ENCODE data around the gene SLC29A2. TPM values are rescaled to one million over a fixed set of nuclear protein-coding genes. Genes with fewer than 3 reads are reported as not detected.

Gene SLC29A2
- total RNA-seq (2022; extraction: Qiagen RNA extraction) = 3.1 to 5.3 TPM (median 4.5 TPM) in 5 replicates

GRCh38 chr11:66371627-66372415 is at the start of gene SLC29A2:
Gene SLC29A2 (minus strand): TSS chr11:66371760. CDS start chr11:66371591, 169 bp downstream.

GRCh38 chr11:66420671-66421476 is 49.3 kb upstream of the SLC29A2 start, which contains the start of gene NPAS4:
Gene NPAS4 (plus strand): TSS chr11:66421035. CDS start chr11:66421180, 145 bp downstream.

GRCh38 chr11:66347425-66348276 is 23.9 kb downstream of the SLC29A2 start, which contains the start of gene B4GAT1:
Gene B4GAT1 (minus strand): TSS chr11:66347629. CDS start chr11:66347545, 84 bp downstream.

GRCh38 chr11:66344550-66345315 is 26.8 kb downstream of the SLC29A2 start, which contains the start of gene BRMS1:
Gene BRMS1 (minus strand): TSS chr11:66345104. CDS start chr11:66342234, 2,870 bp downstream.

GRCh38 chr11:66336234-66337102 is 35.1 kb downstream of the SLC29A2 start, which contains the start of gene RIN1:
Gene RIN1 (minus strand): TSS chr11:66336434. CDS start chr11:66336402, 32 bp downstream.

GRCh38 chr11:66316849-66317251 is 54.7 kb downstream of the SLC29A2 start, which contains the start of gene CD248:
Gene CD248 (minus strand): TSS chr11:66317044. CDS start chr11:66317027, 17 bp downstream.

Other genes with a start within 250 kb of the SLC29A2 start
- 38.4 to 49.2 TPM (median 46.1 TPM) in 5 replicates for gene KLC2, start 114.1 kb downstream of the SLC29A2 start, total RNA-seq (2022; extraction: Qiagen RNA extraction)
- 123 to 151 TPM (median 149 TPM) in 5 replicates for gene RAB1B, start 103.1 kb downstream of the SLC29A2 start, total RNA-seq (2022; extraction: Qiagen RNA extraction)
- 1.6 to 2.5 TPM (median 2.4 TPM) in 5 replicates for gene CNIH2, start 93.6 kb downstream of the SLC29A2 start, total RNA-seq (2022; extraction: Qiagen RNA extraction)
- gene YIF1A, start 82.6 kb downstream of the SLC29A2 start, total RNA-seq (2022; extraction: Qiagen RNA extraction) = 94.0 to 127 TPM (median 124 TPM) in 5 replicates
- gene TMEM151A, start 79.9 kb downstream of the SLC29A2 start, total RNA-seq (2022; extraction: Qiagen RNA extraction) = 1.8 to 4.6 TPM (median 3.3 TPM) in 5 replicates
- gene CD248, start 54.7 kb downstream of the SLC29A2 start, total RNA-seq (2022; extraction: Qiagen RNA extraction) = not detected in 5 replicates
- 28.4 to 46.9 TPM (median 39.6 TPM) in 5 replicates for gene RIN1, start 35.3 kb downstream of the SLC29A2 start, total RNA-seq (2022; extraction: Qiagen RNA extraction)
- gene BRMS1, start 26.7 kb downstream of the SLC29A2 start, total RNA-seq (2022; extraction: Qiagen RNA extraction) = 81.3 to 101 TPM (median 89.5 TPM) in 5 replicates
- 15.1 to 20.3 TPM (median 19.1 TPM) in 5 replicates for gene B4GAT1, start 24.1 kb downstream of the SLC29A2 start, total RNA-seq (2022; extraction: Qiagen RNA extraction)
- gene NPAS4, start 49.3 kb upstream of the SLC29A2 start, total RNA-seq (2022; extraction: Qiagen RNA extraction) = not detected in 5 replicates
- gene MRPL11, start 67.1 kb upstream of the SLC29A2 start, total RNA-seq (2022; extraction: Qiagen RNA extraction) = 91.9 to 118 TPM (median 107 TPM) in 5 replicates
- gene PELI3, start 95.1 kb upstream of the SLC29A2 start, total RNA-seq (2022; extraction: Qiagen RNA extraction) = 4.0 to 6.8 TPM (median 5.9 TPM) in 5 replicates
- gene DPP3, start 108.7 kb upstream of the SLC29A2 start, total RNA-seq (2022; extraction: Qiagen RNA extraction) = 50.3 to 58.1 TPM (median 55.8 TPM) in 5 replicates
- gene BBS1, start 138.9 kb upstream of the SLC29A2 start, total RNA-seq (2022; extraction: Qiagen RNA extraction) = 8.3 to 10.7 TPM (median 9.6 TPM) in 5 replicates
- gene ZDHHC24, start 174.3 kb upstream of the SLC29A2 start, total RNA-seq (2022; extraction: Qiagen RNA extraction) = 6.6 to 17.3 TPM (median 14.4 TPM) in 5 replicates
- gene ACTN3, start 175.1 kb upstream of the SLC29A2 start, total RNA-seq (2022; extraction: Qiagen RNA extraction) = 0.02 to 0.06 TPM in 2 of 5 replicates, not detected in the others
- gene CTSF, start 196.8 kb upstream of the SLC29A2 start, total RNA-seq (2022; extraction: Qiagen RNA extraction) = 31.4 to 41.3 TPM (median 34.1 TPM) in 5 replicates
- 0.54 to 0.72 TPM (median 0.57 TPM) in 5 replicates for gene CCDC87, start 221.3 kb upstream of the SLC29A2 start, total RNA-seq (2022; extraction: Qiagen RNA extraction)
- gene CCS, start 221.4 kb upstream of the SLC29A2 start, total RNA-seq (2022; extraction: Qiagen RNA extraction) = 25.6 to 32.3 TPM (median 31.2 TPM) in 5 replicates
- 60.9 to 82.1 TPM (median 70.9 TPM) in 5 replicates for gene RBM14, start 244.9 kb upstream of the SLC29A2 start, total RNA-seq (2022; extraction: Qiagen RNA extraction)